ENCODE data around the gene GHSR. TPM values are rescaled to one million over a fixed set of nuclear protein-coding genes. Genes with fewer than 3 reads are reported as not detected.

The GHSR gene
- total RNA-seq, 1 donor from 2014 or later, result not detected

DNA sequence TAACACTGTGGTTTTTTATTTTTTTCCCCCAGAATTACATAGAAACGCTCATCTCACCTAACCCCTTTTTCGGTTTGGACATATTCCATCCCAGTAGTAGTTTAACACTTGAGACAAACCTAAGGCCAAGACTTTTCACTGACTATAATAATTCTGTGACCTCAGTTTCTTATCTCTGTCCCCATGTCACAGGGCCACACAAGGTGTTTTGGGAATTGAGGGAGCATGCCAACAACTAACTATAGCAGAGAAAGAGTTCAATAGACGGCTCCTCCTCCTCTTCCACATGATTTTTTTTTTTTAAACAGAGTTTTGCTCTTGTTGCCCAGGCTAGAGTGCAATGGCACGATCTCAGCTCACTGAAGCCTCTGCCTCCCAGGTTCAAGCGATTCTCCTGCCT lies 27.4 kb upstream of the GHSR start:
- peaks cover 14% of the 10 kb centered on the region for H3K4me1 Mint-ChIP-seq (ENCODE audit: unreplicated experiment)
- no peaks in the 10 kb centered on the region for H3K9me3 Mint-ChIP-seq (ENCODE audit: unreplicated experiment)
- no peak for DNase-seq (ENCODE audit: low spot score)
- H3K27ac Mint-ChIP-seq (ENCODE audit: unreplicated experiment), result no peak overlapping the region
- H3K36me3 Mint-ChIP-seq (ENCODE audit: low read depth, unreplicated experiment), result no peaks in the 10 kb centered on the region
- peaks cover 3% of the 10 kb centered on the region for H3K27me3 Mint-ChIP-seq (ENCODE audit: unreplicated experiment)
- TF ChIP-seq, protein P1, sequence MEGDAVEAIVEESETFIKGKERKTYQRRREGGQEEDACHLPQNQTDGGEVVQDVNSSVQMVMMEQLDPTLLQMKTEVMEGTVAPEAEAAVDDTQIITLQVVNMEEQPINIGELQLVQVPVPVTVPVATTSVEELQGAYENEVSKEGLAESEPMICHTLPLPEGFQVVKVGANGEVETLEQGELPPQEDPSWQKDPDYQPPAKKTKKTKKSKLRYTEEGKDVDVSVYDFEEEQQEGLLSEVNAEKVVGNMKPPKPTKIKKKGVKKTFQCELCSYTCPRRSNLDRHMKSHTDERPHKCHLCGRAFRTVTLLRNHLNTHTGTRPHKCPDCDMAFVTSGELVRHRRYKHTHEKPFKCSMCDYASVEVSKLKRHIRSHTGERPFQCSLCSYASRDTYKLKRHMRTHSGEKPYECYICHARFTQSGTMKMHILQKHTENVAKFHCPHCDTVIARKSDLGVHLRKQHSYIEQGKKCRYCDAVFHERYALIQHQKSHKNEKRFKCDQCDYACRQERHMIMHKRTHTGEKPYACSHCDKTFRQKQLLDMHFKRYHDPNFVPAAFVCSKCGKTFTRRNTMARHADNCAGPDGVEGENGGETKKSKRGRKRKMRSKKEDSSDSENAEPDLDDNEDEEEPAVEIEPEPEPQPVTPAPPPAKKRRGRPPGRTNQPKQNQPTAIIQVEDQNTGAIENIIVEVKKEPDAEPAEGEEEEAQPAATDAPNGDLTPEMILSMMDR (IDR thresholded peaks at IDR 0.05; ENCODE audit: unreplicated experiment), result no peak
- H3K4me3 Mint-ChIP-seq (ENCODE audit: unreplicated experiment), result no peak overlapping the region

DNA sequence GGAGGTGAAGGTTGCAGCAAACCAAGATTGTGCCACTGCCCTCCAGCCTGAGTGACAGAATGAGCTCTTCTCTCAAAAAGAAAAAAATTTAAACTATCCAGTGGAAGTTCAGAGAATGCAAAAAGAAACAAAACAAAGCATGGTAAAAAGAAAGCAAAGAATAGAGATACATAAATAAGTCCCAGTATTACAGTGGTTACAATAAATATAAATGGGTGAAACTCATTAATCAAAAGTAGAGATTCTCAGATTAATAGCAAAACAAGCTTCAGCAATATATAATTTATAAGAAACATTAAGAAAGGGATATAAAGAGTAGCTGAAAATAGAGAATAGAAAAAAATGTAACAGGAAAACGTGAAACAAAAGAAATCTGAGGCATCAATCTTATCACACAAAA lies 23.6 kb upstream of the GHSR start:
- H3K27me3 Mint-ChIP-seq (ENCODE audit: unreplicated experiment), result peaks cover 1% of the 10 kb centered on the region
- TF ChIP-seq, protein P1 (IDR thresholded peaks at IDR 0.05; ENCODE audit: unreplicated experiment), result no peak
- no peak for DNase-seq (ENCODE audit: low spot score)
- H3K27ac Mint-ChIP-seq (ENCODE audit: unreplicated experiment), result no peak overlapping the region
- peaks cover 6% of the 10 kb centered on the region for H3K4me1 Mint-ChIP-seq (ENCODE audit: unreplicated experiment)
- no peaks in the 10 kb centered on the region for H3K36me3 Mint-ChIP-seq (ENCODE audit: low read depth, unreplicated experiment)
- no peaks in the 10 kb centered on the region for H3K9me3 Mint-ChIP-seq (ENCODE audit: unreplicated experiment)
- H3K4me3 Mint-ChIP-seq (ENCODE audit: unreplicated experiment), result no peak overlapping the region

GRCh38 chr3:172470588-172470987 lies 22.3 kb upstream of the GHSR start:
- Mint-ChIP-seq H3K27me3 (ENCODE audit: unreplicated experiment) (no peaks in the 10 kb centered on the region), H3K4me3 (ENCODE audit: unreplicated experiment) (no peak overlapping the region), H3K36me3 (ENCODE audit: low read depth, unreplicated experiment) (no peaks in the 10 kb centered on the region), H3K9me3 (ENCODE audit: unreplicated experiment) (no peaks in the 10 kb centered on the region), H3K4me1 (ENCODE audit: unreplicated experiment) (no peaks in the 10 kb centered on the region), H3K27ac (ENCODE audit: unreplicated experiment) (no peak overlapping the region)
- TF ChIP-seq, protein P1 (IDR thresholded peaks at IDR 0.05; ENCODE audit: unreplicated experiment), result no peak
- DNase-seq (ENCODE audit: low spot score), result no peak

GRCh38 chr3:172467170-172467824 lies 19.0 kb upstream of the GHSR start:
- no peaks in the 10 kb centered on the region for H3K27me3 Mint-ChIP-seq (ENCODE audit: unreplicated experiment)
- TF ChIP-seq, protein P1 (IDR thresholded peaks at IDR 0.05; ENCODE audit: unreplicated experiment), result no peak

GRCh38 chr3:172466553-172467130 lies 18.4 kb upstream of the GHSR start:
- Mint-ChIP-seq H3K27me3 (ENCODE audit: unreplicated experiment) (no peaks in the 10 kb centered on the region), H3K9me3 (ENCODE audit: unreplicated experiment) (no peaks in the 10 kb centered on the region), H3K4me3 (ENCODE audit: unreplicated experiment) (no peak overlapping the region), H3K4me1 (ENCODE audit: unreplicated experiment) (peaks cover 5% of the 10 kb centered on the region), H3K36me3 (ENCODE audit: low read depth, unreplicated experiment) (no peaks in the 10 kb centered on the region), H3K27ac (ENCODE audit: unreplicated experiment) (no peak overlapping the region)
- no peak for DNase-seq (ENCODE audit: low spot score)
- TF ChIP-seq, protein P1 (IDR thresholded peaks at IDR 0.05; ENCODE audit: unreplicated experiment), result no peak

More at GRCh38 chr3:172467170-172467824, 19.0 kb upstream of the GHSR start:
- Mint-ChIP-seq H3K36me3 (ENCODE audit: low read depth, unreplicated experiment) (no peaks in the 10 kb centered on the region), H3K9me3 (ENCODE audit: unreplicated experiment) (no peaks in the 10 kb centered on the region), H3K4me3 (ENCODE audit: unreplicated experiment) (no peak overlapping the region), H3K27ac (ENCODE audit: unreplicated experiment) (no peak overlapping the region), H3K4me1 (ENCODE audit: unreplicated experiment) (peaks cover 5% of the 10 kb centered on the region)
- no peak for DNase-seq (ENCODE audit: low spot score)

Data from endothelial cell (in vitro differentiated cells).